ENCODE data around the gene TBL3.

- TF ChIP-seq POLR2A (IDR thresholded peaks at IDR 0.05) (no peak), CTCF (IDR thresholded peaks at IDR 0.05) (no peak)
Measured at GRCh38 chr16:1999866-2000514, 28.1 kb downstream of the TBL3 start.
